Breast epithelium (tissue), 3 donors: Measurements from ENCODE around the gene HBG1.

Experiments
- CTCF ChIP-seq, 3 donors: fragments of 450-650 bp; IDR thresholded peaks; one replicate each; pipeline ENCODE4 v1.5.1; 2016 to 2017; ENCODE audit warnings: antibody characterized with exemption in 3 of 3, mild to moderate bottlenecking in 3 of 3, moderate library complexity in 3 of 3
- POLR2A ChIP-seq: fragments of 450-650 bp; IDR thresholded peaks from one replicate; pipeline ENCODE4 v1.6.1; 2016; ENCODE audit warnings: antibody characterized with exemption, mild to moderate bottlenecking, moderate library complexity
- POLR2AphosphoS5 ChIP-seq, 3 donors: sonication (generic); formaldehyde crosslinking; IDR thresholded peaks; one replicate each; pipeline ENCODE4 v1.6.1; 2017; ENCODE audit warnings: antibody characterized with exemption in 3 of 3

- TF ChIP-seq CTCF (IDR thresholded peaks at IDR 0.05) (no peak), POLR2A (no peak), POLR2AphosphoS5 (IDR thresholded peaks at IDR 0.05) (no peak)
These were observed 11.2 kb downstream of the HBG1 start for GRCh38 chr11:5238486-5238885.
